HL-60 (cell line): ENCODE measurements around the gene KRTAP5-9.

Experiments
- CTCF ChIP-seq: IDR thresholded peaks from one replicate; pipeline ENCODE4 v1.5.1; 2011; ENCODE audit warnings: low read length, control low read depth, inconsistent platforms; ENCODE audit not compliant: insufficient read depth
- GABPA ChIP-seq: IDR thresholded peaks from 2 replicates; pipeline ENCODE4 v1.6.1; 2012; ENCODE audit warnings: low read depth
- POLR2AphosphoS5 ChIP-seq: IDR thresholded peaks from 2 replicates; pipeline ENCODE4 v1.6.1; 2012; ENCODE audit warnings: low read depth

GRCh38 chr11:71530602-71531001 lies 17.6 kb upstream of the KRTAP5-9 start:
- TF ChIP-seq POLR2AphosphoS5 (no peak), CTCF (no peak), GABPA (no peak)
